NCI-H128 (cell line): ENCODE measurements around the gene COL13A1.

Experiments
- DNase-seq: peaks from one replicate; lab custom pipeline; 2025; ENCODE audit not compliant: unreplicated experiment; lab: John Stamatoyannopoulos, UW

COL13A1 gene

GRCh38 chr10:69801434-69802315, at the start of gene COL13A1:
COL13A1 (plus strand) TSS chr10:69801906; CDS start chr10:69802424, 518 bp downstream.
- DNase-seq = no peak

- no peak for DNase-seq
These were observed 49.2 kb upstream of the COL13A1 start for GRCh38 chr10:69752479-69752878.

GRCh38 chr10:69756279-69756678, 45.4 kb upstream of the COL13A1 start:
- no peak for DNase-seq

DNA sequence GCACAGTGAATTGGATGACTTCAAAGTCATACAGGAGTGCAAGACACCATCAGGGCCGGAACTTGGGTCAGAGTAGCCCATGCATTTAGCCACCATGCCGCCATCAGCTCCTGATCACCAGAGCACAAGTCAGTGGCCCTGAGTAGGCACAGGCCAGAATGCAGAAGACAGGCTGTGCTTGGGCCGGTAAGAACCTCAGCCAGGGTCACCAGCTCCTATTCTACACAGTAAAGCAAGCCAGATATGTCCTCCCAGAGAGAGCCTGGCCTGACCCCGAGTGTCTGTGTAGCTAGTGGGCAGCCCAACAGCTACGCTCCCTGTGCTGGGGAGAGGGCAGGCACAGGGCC, 44.5 kb upstream of the COL13A1 start:
- DNase-seq = no peak

GRCh38 chr10:69757553-69758309, 44.0 kb upstream of the COL13A1 start:
- no peak for DNase-seq

- DNase-seq = no peak
These were observed 43.4 kb upstream of the COL13A1 start for GRCh38 chr10:69758310-69758728.

GRCh38 chr10:69759641-69760040, 42.1 kb upstream of the COL13A1 start:
- no peak for DNase-seq

- no peak for DNase-seq
These were observed 41.6 kb upstream of the COL13A1 start for GRCh38 chr10:69760072-69760471.

DNA sequence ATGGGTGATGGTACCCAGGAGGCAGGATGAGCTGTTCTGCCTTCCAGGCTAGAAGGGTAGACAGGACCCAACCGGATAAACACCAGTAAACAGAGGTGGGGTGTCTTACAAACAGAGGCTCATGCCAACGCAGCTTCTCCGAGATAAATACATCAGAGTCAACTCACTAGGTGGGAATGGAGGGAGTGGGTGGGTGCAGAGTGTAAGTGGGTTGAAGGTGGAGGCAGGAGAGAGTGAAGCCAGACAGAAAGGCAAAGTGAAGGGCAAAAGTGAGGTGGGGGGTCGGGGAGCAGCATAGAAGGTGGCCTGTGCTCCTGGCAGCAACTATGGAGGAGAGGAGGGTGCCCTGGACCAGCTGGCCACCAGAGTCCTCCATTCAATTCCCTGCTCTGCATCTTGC, 40.4 kb upstream of the COL13A1 start:
- no peak for DNase-seq

DNA sequence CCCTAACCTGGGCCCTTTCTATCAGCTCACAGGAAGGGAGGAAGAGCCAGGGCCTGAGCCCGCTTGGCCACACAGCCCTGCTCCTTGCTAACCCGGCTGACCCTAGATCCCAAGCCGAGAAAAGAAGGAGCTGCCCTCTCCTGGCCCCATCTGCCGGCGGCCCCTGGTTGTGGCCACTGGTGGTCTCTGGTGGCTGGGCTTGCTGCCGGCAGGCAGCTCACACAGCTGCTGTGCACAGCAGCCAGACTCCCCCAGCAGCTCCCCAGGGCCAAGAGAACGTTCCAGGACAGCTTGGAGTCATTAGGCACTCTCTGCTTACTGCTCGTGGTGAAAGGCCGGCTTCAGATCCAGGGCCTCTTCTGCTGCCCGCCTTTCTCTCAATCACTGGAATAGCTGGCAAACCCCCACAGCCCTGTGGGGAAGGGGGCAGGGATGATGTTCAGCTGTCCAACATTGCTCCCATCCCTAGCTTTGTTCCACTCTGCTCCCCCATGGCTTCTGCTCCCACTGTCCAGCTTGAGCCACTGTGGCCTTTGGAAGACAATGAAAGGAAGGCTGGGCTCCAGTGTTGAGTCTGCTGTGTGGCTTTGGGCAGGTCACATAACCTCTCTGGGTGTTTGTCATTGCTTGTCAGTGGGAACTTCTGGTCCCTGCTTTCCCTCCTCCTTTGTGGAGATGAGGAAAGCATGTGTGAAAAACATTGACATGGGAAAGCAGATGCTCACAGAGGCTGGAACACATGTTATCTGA, 35.4 kb upstream of the COL13A1 start:
- DNase-seq = no peak

- DNase-seq = no peak
These were observed 33.9 kb upstream of the COL13A1 start for GRCh38 chr10:69767793-69768192.

DNA sequence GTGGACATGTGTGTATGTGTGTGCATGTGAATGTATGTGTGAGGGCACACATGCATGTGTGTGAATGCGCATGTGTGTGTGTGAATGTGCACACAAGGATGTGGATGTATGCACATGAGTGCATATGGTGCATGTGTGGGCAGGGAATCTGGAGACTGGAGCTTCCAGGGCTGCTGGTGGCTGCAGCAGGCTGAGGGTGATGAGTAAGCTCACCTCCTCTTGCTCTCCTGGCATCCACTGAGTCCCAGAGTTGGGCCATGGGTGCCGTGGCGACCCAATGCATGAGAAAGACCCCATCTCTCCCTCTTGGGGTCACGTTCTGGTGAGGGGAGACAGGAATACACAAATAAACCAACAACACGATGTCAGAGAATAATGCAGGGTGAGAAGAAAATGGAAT, 33.3 kb upstream of the COL13A1 start:
- no peak for DNase-seq

DNA sequence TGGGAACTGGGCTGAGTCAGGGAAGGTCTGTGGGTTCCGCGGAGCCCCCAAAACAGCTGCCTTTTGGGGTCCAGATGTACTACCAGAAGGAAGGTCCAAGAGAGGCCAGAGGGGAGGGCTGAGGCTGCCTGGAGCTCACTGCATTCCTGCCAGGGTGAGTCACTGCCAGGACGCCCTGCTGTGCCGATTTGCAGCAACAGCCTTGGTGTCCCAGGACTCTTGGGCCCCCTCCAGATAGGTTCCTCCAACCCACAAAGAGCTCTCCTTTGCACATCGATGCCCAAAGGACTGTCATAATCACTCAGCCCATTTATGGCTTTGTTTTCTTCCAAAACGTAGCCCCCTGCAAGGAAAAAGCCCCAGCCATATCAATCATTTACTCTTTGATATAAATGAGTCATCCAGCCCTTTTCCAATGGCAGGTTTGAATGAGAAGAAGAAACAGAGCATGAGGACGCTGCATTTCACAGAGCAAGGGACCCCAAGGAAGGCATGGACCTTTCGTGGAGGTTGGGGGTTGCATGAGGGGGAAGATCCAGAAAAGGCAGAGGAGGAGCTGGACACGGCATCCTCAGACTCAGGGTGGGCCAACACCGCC, 32.2 kb upstream of the COL13A1 start:
- DNase-seq = no peak

DNA sequence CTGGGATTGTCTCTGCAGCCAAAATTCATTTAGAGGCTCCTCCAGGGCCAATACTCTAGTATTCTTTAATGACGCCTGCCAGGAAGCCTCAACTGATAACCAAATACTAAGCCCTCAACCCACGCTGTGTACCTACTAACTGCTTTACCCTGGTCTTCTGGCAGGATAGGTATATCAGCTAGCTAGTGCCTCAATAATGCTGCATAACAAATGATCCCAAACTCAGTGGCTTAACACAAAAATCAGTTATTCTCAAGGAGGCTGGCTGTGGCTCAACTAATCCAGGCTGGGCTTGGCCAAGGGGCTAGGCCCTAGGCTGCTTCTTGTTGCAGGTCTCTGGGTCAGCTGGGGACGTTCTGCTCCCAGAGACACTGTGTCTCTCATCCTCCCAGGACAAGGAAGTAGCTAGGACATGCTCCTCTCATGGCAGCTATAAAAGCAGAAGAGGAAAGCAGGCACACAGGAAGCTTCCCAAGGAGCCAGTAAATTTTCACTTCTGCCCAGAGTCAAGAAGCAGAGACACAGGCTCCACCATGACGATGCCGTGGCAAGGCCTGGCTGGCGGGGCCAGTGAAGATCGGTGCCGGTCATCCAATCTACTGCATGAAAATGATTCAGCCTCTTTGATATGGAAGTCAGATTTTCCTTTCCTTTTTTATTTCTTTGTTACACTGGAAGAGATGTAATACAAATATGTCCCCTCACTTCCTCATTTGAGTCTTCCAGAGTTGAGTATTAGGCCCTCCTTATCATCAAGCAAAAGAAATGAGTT, 28.6 kb upstream of the COL13A1 start:
- DNase-seq = no peak

GRCh38 chr10:69774596-69774995, 27.1 kb upstream of the COL13A1 start:
- DNase-seq = no peak

GRCh38 chr10:69780077-69780476, 21.6 kb upstream of the COL13A1 start:
- no peak for DNase-seq

GRCh38 chr10:69781576-69781975, 20.1 kb upstream of the COL13A1 start:
- DNase-seq = no peak

DNA sequence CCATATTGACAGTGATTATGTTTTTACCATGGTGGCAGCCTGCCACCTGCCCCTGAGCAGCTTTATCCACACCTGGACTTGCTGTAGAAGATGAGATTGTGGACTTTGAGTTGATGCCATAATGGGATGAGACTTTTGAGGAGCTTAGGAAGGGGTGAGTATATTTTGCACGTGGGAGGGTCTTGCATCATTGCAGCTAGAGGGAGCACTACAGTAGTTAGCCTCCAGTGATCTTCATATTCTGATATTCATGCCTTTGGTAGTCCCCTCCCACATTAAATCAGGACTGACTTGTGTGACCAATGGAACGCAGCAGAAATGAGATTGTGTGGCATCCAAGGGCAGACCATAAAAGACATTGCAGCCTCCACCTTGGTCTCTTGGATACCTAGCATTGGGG, 18.2 kb upstream of the COL13A1 start:
- no peak for DNase-seq

DNA sequence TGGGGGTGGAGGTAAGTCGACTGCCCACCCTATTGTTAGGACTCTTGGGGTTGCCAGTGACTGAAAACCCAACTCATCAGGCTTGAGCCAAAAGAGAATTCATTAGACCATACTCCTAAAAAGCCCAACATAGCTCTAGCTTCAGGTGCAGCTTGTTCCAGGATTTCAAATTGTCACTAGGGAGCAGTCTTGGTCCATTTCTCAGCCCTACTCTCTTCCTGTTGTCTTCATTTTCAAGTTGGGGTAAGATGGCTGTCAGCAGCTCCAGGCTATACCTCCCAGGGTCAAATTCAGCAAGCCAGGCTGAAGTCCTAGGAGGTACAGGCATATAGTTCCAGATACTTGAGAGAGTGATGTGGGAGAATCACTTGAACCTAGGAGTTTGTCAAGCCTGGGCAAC, 14.9 kb upstream of the COL13A1 start:
- DNase-seq = no peak

DNA sequence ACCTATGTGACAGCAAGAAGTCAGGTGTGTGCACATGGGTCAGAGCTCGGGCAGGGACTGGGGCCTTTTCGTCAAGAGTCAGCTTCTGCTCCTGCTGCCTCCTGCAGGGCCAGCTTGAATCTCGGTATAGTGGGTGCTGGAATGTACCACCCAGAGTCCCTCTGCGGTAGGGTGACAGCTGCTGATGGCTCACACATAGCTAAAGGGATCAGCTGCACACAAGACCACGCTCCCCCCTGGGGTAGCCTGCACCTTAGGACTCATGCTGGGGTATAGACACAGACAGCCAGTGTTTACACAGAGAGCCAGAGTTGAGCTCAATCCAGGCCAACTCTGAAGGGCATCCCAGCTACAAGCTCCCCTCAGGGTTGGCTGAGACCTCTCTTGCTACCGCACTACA, 14.0 kb upstream of the COL13A1 start:
- no peak for DNase-seq
